ENCODE data around the gene IMPG1.

- TF ChIP-seq CTCF (IDR thresholded peaks at IDR 0.05), result no peak
- TF ChIP-seq POLR2A (IDR thresholded peaks at IDR 0.05), result no peak
These were observed 85.5 kb downstream of the IMPG1 start for GRCh38 chr6:75986935-75987334.
